Femur (tissue), 1 donor: ENCODE results near the gene GABBR1.
"Not testable (repeated sequence)": the region's sequence is repeated elsewhere in the genome, so short reads cannot be mapped to it uniquely, and the experiment has no call there.

Source experiments
- DNase-seq: peaks from one replicate; pipeline ENCODE4 v3.0.0-alpha.2; 2017

GABBR1 gene

DNA sequence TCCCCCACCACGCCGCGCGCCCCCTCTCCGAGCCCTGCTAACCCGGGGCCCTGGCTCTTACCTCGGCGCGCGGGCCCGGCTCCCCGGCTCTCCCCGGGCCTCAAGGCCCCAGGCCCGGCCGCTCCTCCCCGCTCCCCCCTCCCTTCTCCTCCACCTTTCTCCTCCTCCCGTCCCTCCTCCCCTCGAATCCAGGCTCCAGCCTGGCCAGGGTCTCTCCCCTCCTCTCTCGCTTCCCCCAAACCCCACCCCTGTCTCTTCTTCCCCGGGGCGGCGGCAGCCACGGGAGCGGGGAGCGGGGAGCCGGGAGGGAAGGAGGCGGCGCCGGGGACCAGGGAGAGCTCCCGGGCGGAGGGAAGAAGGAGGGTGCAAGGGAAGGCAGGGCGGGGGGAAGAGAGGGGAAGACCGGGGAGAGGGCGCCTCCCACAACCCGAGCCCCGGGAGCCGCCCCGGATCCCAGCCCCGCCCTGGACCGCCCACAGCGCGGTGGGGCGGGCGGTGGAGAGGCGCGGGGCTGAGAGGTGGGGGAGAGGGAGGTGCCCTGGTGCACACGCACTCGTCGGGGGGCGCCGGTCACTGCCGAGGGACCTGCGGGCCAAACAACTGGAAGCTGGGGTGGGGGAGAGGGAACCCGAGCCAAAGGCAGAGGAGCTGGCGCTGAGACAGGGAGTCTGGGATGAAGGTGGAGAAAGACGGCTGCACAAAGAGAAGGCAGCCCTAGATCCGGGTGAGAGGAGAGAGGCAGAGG lies at the start of gene GABBR1:
Gene GABBR1, minus strand, starts transcription at position 395 of the 745 bp plus-strand sequence. CDS start 798 bp downstream, outside the sequence.
- peak; percentile 94 for DNase-seq

DNA sequence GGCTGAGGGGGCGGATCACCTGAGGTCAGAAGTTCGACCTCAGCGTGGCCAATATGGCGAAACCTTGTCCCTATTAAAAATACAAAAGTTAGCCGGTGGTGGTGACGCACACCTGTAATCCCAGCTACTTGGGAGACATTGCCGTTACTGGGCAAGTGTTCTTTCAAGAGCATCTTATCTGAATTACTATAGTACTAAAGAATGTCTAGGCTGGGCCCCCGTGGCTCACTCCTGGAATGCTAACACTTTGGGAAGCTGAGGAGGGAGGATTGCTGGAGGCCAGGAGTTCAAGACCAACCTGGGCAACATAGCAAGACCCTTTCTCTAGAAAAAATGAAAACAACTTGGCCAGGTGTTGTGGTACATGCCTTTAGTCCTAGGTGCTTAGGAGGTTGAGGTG lies 48.8 kb upstream of the GABBR1 start:
- no peak for DNase-seq

DNA sequence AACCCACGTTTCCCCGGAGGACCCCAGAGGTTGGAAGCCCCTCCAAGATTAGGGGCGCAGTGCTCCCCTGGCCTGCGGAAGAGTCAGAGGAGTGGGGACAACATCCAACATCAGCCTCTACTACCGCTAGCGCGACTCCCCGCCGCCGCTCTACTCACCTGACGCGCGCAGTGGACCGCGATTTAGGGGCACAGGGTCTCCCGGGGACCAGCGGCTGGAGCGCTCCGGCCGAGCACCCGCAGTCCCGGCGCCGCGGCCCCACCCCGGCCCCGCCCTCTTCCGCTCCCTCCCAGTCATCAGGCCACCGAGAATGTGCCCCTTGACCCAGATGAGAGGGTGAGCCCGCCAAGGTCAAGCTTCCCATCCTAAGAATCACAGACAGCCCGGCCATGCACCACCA lies 47.9 kb upstream of the GABBR1 start, which contains the start of gene ZFP57:
Gene ZFP57, minus strand, starts transcription at position 249 of the 400 bp plus-strand sequence. CDS start 4,149 bp downstream, outside the sequence.
- no peak for DNase-seq

GRCh38 chr6:29680416-29680815 lies 47.4 kb upstream of the GABBR1 start:
- DNase-seq, result no peak

DNA sequence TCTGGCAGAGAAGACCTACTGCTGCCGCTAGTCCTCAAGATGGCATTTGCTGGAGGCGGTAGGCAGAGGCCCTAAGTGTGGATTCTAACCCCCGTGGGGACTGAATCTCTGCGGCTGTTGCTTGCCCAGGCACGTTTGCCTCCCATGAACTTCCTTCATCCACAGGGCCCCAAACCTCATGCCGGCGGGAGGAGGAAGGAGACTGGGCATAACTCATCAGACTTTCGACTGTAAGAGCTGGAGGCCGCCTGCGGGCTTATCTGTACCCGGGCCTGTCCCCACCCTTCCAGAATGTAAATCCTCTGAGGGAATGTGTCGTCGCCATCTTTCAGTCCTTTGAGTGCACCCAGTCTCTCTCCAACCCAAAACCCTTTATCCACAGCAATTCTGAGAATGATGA lies 47.0 kb upstream of the GABBR1 start:
- DNase-seq, result no peak

GRCh38 chr6:29678114-29678513 lies 45.1 kb upstream of the GABBR1 start:
- no peak for DNase-seq

- DNase-seq, result no peak
Observed at GRCh38 chr6:29676981-29677601, 44.1 kb upstream of the GABBR1 start.

DNA sequence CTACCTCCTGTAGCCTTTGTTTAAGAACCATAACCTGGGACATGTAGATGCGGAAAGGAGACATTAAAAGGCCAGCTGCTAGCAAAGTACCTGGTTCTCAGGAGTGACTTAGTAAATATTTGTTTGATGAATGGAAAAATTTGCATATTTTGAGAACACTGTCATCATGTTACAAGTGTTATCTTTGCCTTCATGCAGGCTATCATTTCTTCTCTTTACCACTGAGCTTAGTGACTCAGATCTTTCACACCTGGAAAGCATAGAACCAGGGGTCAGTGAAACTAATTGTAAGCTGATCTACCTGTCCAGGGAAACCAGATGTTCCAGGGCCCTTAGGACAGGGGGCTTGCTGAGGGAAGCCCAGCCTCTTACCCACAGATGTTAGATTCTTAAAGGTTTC lies 42.6 kb upstream of the GABBR1 start:
- DNase-seq, result no peak

- no peak for DNase-seq
Observed at GRCh38 chr6:29674008-29674407, 41.0 kb upstream of the GABBR1 start.

DNA sequence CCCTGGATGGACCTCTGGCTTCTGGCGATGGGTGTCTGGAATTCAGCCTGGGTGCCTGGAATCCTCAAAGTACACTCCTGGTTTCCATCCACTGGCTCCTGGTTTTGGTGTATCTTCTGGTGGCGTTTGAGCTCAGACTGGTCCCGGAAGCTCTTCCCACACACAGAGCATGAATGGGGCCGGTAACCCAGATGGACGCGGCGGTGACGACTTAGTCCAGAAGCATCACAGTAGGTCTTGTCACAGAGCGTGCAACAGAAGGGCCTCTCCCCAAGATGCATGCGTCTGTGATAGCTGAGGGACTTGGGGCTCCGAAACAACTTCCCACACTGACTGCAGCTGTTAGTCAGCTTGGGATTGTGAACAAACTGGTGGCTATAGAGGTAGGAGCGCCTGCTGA lies 40.2 kb upstream of the GABBR1 start:
- no peak for DNase-seq

DNA sequence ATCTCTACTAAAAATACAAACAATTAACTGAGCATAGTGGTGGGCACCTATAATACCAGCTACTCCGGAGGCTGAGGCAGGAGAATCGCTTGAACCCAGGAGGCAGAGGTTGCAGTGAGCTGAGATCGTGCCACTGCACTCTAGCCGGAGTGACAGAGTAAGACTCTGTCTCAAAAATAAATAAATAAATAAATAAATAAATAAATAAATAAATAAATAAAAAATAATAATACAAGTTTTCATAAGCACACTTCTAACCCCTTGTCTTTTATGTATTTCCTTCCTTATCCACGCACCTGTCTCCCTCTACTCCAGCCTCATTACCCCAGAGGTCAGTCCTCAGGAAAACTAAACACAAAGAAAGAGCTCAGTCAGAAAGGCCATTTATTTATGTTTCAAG lies 39.1 kb upstream of the GABBR1 start:
- not testable (repeated sequence) for DNase-seq

DNA sequence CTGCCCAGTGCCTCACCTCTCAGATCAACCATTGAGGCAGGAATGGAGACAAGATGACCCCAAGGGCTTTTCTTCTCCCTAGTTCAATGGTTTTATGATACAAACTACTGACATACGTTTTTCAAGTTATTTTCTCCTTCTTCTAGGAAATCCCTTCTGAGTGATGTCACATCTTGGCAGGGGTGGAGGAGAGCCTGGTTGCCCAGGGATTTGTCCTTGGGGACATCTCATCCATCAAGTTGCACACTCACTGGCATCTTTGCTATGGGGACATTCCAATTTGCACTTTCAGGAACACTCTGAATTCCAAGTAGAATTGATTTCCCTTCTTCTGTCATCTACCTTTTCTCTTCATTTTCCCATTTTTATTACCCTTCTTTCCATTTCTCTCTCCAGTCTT lies 38.0 kb upstream of the GABBR1 start:
- no peak for DNase-seq

- DNase-seq, result no peak
Observed at GRCh38 chr6:29667158-29667557, 34.2 kb upstream of the GABBR1 start.

DNA sequence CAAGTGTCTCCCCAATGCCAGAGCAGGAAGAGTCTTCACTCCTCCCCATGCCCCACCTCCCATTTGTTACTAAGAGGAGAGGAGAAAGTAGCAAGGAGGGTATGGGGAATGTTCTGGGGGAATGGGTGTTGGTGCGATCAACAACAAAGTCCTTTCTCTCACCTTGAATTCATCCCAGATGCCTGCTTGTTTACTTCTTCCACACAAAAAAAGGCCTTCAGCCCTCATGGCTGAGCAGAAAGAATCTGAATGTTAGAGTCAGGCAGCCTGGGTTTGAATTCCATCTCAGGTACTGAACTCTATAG lies 33.8 kb upstream of the GABBR1 start:
- DNase-seq, result no peak

DNA sequence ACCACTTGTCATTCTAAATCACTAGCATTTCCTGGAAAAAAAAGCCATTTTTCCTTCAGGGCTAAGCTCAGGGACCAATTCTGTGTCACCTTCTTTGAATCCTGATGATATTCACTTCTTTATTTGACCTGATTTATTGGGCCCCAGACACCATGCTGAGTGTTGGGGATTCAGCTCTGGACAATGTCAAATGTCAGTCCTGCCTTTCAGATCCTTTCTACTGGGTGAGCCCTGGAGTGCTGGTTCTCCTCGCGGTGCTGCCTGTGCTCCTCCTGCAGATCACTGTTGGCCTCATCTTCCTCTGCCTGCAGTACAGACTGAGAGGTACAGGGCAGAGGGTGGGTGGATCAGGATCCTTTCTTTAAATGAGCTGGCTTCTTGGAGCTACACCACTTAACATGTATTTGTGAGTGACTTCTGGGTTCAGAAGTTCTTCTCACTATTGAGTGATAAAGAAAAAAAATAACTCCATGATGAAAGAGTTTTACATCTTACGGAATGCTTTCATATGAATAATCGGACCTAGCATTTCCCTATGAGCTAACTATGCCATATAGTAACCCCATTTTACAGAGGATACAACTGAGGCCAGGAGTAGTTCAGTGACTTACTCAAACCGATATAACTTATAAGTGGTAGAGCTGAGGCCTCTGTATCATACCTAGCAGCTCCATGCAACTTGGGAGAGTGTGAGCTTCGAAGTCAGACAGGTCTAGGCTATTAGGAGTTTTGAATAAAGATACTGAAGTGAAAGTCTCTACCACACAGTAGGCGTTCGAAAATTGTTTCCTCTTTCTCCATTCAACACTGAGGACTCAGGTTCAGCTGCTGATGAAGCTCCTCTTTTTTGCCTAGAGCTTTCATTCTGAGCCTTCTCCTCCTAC lies 33.2 kb upstream of the GABBR1 start:
- DNase-seq, result no peak

DNA sequence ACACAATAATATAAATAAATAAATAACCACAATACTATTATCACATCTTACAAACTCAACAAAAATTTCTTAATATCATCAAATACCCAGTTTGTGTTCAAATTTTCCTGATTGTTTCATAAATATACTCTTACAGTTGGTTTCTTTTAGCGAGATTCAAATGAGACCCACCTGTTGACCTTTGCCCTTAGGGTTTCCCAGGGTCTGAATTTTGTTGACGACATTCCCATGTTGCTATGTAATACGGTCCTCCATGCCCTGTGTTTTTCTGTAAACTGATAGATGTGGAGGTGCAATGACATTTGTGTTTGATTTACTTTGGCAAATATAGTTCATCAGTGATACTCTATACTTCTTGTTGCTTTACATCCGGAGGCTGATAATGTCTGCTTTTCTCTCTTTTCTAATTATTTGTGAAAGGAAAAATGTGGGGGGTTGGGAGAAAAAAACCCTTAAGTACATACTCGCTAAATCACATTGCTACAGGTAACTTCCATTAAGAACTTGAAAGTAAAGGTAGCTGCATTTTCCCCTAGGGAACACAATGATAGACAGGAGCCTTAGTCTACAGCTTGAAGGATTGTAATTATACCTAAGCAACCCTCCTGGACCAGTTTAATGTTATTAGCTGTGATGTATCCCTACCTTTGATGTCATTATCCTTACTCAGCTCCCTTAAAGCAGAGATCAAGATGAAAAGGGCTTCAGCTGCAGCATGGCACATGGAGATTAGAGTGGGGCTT lies 30.5 kb upstream of the GABBR1 start:
- no peak for DNase-seq

DNA sequence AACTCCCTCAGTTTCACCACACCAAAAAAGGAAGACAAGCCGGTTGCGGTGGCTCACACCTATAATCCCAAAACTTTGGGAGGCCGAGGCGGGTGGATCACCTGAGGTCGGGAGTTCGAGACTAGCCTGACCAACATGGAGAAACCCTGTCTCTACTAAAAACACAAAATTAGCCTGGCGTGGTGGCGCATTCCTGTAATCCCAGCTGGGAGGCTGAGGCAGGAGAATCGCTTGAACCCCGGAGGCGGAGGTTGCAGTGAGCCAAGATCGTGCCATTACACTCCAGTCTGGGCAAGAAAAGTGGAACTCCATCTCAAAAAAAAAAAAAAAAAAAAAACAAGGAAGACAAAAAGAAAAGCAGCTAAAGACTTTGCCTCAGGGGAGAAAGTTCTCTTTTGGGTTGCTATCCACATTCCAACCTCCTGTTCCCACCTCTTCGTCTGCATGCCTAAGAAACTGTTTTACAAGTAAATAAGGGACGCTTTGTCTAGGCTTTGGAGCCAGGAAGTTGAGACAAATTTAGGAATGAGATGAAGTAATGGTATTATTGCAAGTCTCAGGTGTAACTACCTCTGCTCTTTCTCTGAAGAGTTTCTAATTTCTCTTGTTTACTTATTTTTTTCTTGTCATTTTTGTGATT lies 28.6 kb upstream of the GABBR1 start:
- not testable (repeated sequence) for DNase-seq

- DNase-seq, result no peak
Observed at GRCh38 chr6:29661071-29661470, 28.1 kb upstream of the GABBR1 start.

DNA sequence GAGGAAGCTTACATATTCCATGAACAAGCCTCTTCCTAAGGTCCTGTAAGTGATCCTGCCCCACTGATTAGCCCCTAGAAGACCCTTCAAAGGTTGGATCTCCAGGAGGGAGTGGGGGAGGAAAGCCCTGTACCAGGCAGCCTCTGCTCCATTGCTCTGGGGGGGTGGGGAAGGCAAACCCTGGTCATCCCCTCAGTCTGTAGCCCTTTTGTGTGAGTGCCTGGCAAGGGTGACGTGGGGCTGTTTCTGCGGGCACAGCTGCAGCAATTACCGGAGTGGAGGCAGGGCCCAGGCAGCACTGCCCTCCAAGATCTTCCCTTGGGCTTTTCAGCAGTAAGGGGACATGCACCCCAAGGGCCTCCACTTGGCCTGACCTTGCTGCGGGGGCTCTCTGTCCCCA lies 23.8 kb upstream of the GABBR1 start, which contains the start of gene MOG:
Gene MOG, plus strand, starts transcription at position 295 of the 400 bp plus-strand sequence. CDS start 118 bp downstream, outside the sequence.
- no peak for DNase-seq

- DNase-seq, result no peak
Observed at GRCh38 chr6:29656157-29656556, 23.2 kb upstream of the GABBR1 start.

- no peak for DNase-seq
Observed at GRCh38 chr6:29655658-29656057, 22.7 kb upstream of the GABBR1 start.

DNA sequence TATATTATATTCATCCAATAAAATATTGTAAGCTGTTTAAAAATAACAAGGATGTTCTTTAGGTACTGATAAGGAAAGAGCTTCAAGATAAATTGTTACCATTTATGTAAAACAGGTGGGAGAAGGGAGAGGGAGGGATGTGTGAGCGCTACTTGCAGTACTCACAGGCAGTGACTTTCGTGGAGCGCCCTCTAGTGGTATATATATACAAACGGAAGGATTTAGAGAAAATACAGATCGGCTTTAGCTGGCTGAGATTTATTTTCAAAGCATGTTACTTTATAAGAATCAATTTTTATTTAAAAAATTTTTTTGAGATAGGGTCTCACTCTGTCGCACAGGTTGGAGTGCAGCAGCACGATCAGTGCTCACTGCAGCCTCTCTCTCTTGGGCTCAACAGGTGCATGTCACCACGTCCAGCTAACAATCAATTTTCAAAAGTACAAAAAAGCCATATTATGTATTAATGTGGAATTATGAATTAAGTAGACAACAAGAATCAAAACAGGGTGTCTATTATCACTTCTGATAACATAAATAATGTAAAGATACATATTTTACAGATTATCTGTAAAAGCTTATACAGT lies 20.6 kb upstream of the GABBR1 start:
- peak; percentile 33 for DNase-seq
